Pancreas (tissue), 10 donors: ENCODE results near the gene FSTL4. TPM values are rescaled to one million over a fixed set of nuclear protein-coding genes. Genes with fewer than 3 reads are reported as not detected.
A peak's percentile ranks its signal among the peaks of the same experiment; 100 is the strongest.

Experiments
- ATAC-seq, 4 donors: fragments of 200-7000 bp; cut with Tn5 transposase; one replicate each; pipeline versions ENCODE4 v1.8.0 to v1.9.1; 2020; ENCODE audit warnings: mild to moderate bottlenecking in 4 of 4, moderate library complexity in 4 of 4
- DNase-seq, 6 donors: peaks; one replicate each; pipeline ENCODE4 v3.0.0-alpha.2; 2020
- FAIRE-seq: peaks from 2 replicates; lab custom pipeline; 2012; peaks lifted over from hg19 to GRCh38; lab: Jason Lieb, UNC
- H3K27ac ChIP-seq, 4 donors: fragments of 200-600 bp; sonication (generic); 1 replicate in 3 of 4; 2 replicates in 1 of 4; pipeline versions ENCODE4 v1.5.0 to v1.8.0; 2020
- H3K27me3 ChIP-seq, 4 donors: fragments of 200-600 bp; one replicate each; pipeline ENCODE4 v1.8.0; 2021
- H3K36me3 ChIP-seq, 3 donors: fragments of 200-600 bp; sonication (generic) in 1 of 3; one replicate each; pipeline versions ENCODE4 v1.5.0 to v1.8.0; 2020 to 2021
- H3K4me1 ChIP-seq, 3 donors: fragments of 200-600 bp; one replicate each; pipeline ENCODE4 v1.8.0; 2021
- H3K4me3 ChIP-seq, 4 donors: fragments of 200-600 bp; sonication (generic) in 2 of 4; one replicate each; pipeline versions ENCODE4 v1.5.0 to v1.8.0; 2020 to 2021
- H3K9me3 ChIP-seq, 4 donors: fragments of 200-600 bp; one replicate each; pipeline ENCODE4 v1.8.0; 2021
- CTCF ChIP-seq, 4 donors: fragments of 200-600 bp; sonication (generic) in 3 of 4; IDR thresholded peaks; one replicate each; pipeline versions ENCODE4 v1.5.0 to v1.8.0; 2021; ENCODE audit warnings: antibody characterized with exemption in 4 of 4
- WGBS, 2 donors: extraction: QIAGEN DNeasy Blood & Tissue Kit; methylation state at CpG; one replicate each; pipeline ENCODE4 v1.1.7; 2013; 5-methylcytosine and 5-hydroxymethylcytosine counted together
- intact Hi-C, 3 donors: fragments of 100-400 bp; cut with DNase I; formaldehyde crosslinking; loops; one replicate each; pipeline versions ENCODE4 v1.11.1 to v1.14.2; 2022
- polyA plus RNA-seq, 2 donors: library from polyadenylated mRNA; stranded (reverse); fragments of 200-250 nt; gene quantifications; one replicate each; pipeline ENCODE4 v1.2.3, GENCODE V29; 2013
- total RNA-seq, 6 donors: library from RNA; stranded (reverse); fragmentation: NEBNext Ultra II Directional in 4 of 6; extraction: Animal tissue kit (Norgen Biotek cat#: 25700) in 4 of 6; gene quantifications; one replicate each; pipeline versions ENCODE4 v1.2.1 to v1.2.4, GENCODE V29; 2021 to 2023
- donor health status: healthy with polysubstance abuse.
- donor health status: DM: no; HTN: no; CAD: no; lungs with moderate emphysema.
- donor health status: DM: no; HTN: no; CAD: no.
- donor health status: control.
- donor health status: control.
- donor health status: Bipolar disorder and iron deficiency.
- donor health status: DM: yes; HTN: yes; CAD: no.
- donor health status: DM: no; HTN: no; CAD: no.
- donor health status: DM: no; HTN: no; CAD: no.
- donor health status: DM: yes; HTN: yes; CAD: no.

FSTL4 gene
- total and polyA plus RNA-seq, 8 donors, result 0.68 to 2.4 (median 1.4) TPM

GRCh38 chr5:133284306-133284705 lies 328.0 kb downstream of the FSTL4 start:
- 84 to 94% methylated on average over 3 of the region's 3 CpGs for WGBS, 2 donors
- ATAC-seq, result no peak
- DNase-seq, result no peak

GRCh38 chr5:133278317-133278716 lies 334.0 kb downstream of the FSTL4 start:
- no peak overlapping the region for H3K27ac ChIP-seq
- no peak for FAIRE-seq
- intact Hi-C loops, result no loop called here
- no peaks in the 10 kb centered on the region for H3K4me1 ChIP-seq
- no peak overlapping the region for H3K4me3 ChIP-seq
- no peak for ATAC-seq
- TF ChIP-seq CTCF (IDR thresholded peaks at IDR 0.05), result no peak
- DNase-seq, result no peak
- H3K27me3 ChIP-seq, result no peaks in the 10 kb centered on the region
- no peaks in the 10 kb centered on the region for H3K36me3 ChIP-seq
- 64 to 68% methylated on average over 4 of the region's 4 CpGs for WGBS, 2 donors
- H3K9me3 ChIP-seq, result no peaks in the 10 kb centered on the region

More at GRCh38 chr5:133284306-133284705, 328.0 kb downstream of the FSTL4 start:
- Histone ChIP-seq H3K4me3 (no peak overlapping the region), H3K4me1 (no peaks in the 10 kb centered on the region), H3K27ac (no peak overlapping the region), H3K27me3 (no peaks in the 10 kb centered on the region), H3K9me3 (no peaks in the 10 kb centered on the region), H3K36me3 (no peaks in the 10 kb centered on the region)
- FAIRE-seq, result no peak
- intact Hi-C loops, result no loop called here
- TF ChIP-seq CTCF (IDR thresholded peaks at IDR 0.05), result no peak

GRCh38 chr5:133277744-133278143 lies 334.6 kb downstream of the FSTL4 start:
- FAIRE-seq, result no peak
- H3K4me3 ChIP-seq, result no peak overlapping the region
- 91 to 96% methylated on average over 8 of the region's 8 CpGs for WGBS, 2 donors
- no peaks in the 10 kb centered on the region for H3K27me3 ChIP-seq
- no peak for ATAC-seq
- TF ChIP-seq CTCF (IDR thresholded peaks at IDR 0.05), result no peak
- intact Hi-C loops, result no loop called here
- DNase-seq, result peak in 1 of 6 donors; percentile 3
- H3K36me3 ChIP-seq, result no peaks in the 10 kb centered on the region
- H3K4me1 ChIP-seq, result no peaks in the 10 kb centered on the region
- no peak overlapping the region for H3K27ac ChIP-seq
- no peaks in the 10 kb centered on the region for H3K9me3 ChIP-seq

GRCh38 chr5:133276171-133276570 lies 336.2 kb downstream of the FSTL4 start:
- Histone ChIP-seq H3K9me3 (no peaks in the 10 kb centered on the region), H3K27ac (no peak overlapping the region), H3K4me3 (no peak overlapping the region), H3K36me3 (no peaks in the 10 kb centered on the region), H3K4me1 (no peaks in the 10 kb centered on the region), H3K27me3 (no peaks in the 10 kb centered on the region)
- intact Hi-C loops, result no loop called here
- no peak for ATAC-seq
- FAIRE-seq, result no peak
- 90 to 92% methylated on average over 4 of the region's 4 CpGs for WGBS, 2 donors
- DNase-seq, result no peak
- no peak for TF ChIP-seq CTCF (IDR thresholded peaks at IDR 0.05)

DNA sequence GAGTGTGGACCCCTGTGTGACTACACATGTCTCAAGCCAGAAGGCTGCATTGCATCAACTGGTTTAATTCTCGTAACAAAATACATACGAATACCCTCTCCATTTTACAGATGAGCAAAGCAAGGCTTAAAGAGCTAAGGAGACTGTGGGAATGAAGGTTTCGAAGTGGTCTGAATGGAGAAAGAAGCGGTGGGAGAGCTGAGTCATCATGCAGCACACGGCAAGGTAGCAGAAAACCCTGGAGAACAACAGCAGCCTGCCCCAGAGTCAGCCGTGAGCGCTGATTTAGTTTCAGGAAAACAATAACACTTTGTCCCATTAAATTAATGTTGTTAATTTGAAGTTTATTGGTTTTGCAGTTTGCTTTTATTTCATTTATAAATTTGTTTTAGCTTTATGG lies 336.7 kb downstream of the FSTL4 start:
- Histone ChIP-seq H3K27me3 (no peaks in the 10 kb centered on the region), H3K4me3 (no peak overlapping the region), H3K9me3 (no peaks in the 10 kb centered on the region), H3K4me1 (no peaks in the 10 kb centered on the region), H3K36me3 (no peaks in the 10 kb centered on the region), H3K27ac (no peak overlapping the region)
- DNase-seq, result no peak
- 94 to 97% methylated on average over 7 of the region's 7 CpGs for WGBS, 2 donors
- ATAC-seq, result no peak
- FAIRE-seq, result no peak
- no peak for TF ChIP-seq CTCF (IDR thresholded peaks at IDR 0.05)
- intact Hi-C loops, result no loop called here
